H1 (cell line): ENCODE measurements around the gene PPP1R12C. TPM values are rescaled to one million over a fixed set of nuclear protein-coding genes. Genes with fewer than 3 reads are reported as not detected.

Experiments
- CHD7 ChIP-seq: fragments of 300-600 bp; sonication (generic); IDR thresholded peaks from 2 replicates; pipeline ENCODE4 v1.7.1; 2012; ENCODE audit warnings: low read length, moderate library complexity, mild to moderate bottlenecking, inconsistent platforms; ENCODE audit not compliant: insufficient replicate concordance
- EP300 ChIP-seq, 2 experiments: IDR thresholded peaks; 1 replicate in 1 of 2; 2 replicates in 1 of 2; pipeline ENCODE4 v1.6.1; 2011 to 2012; ENCODE audit warnings: low read depth in 2 of 2, low read length in 2 of 2, mild to moderate bottlenecking in 2 of 2, borderline replicate concordance in 1 of 2, inconsistent platforms in 1 of 2, moderate library complexity in 1 of 2
- POLR2A ChIP-seq, 2 experiments: IDR thresholded peaks; 1 replicate in 1 of 2; 2 replicates in 1 of 2; pipeline ENCODE4 v1.6.1; 2011; ENCODE audit warnings: low read depth in 2 of 2, low read length in 2 of 2, mild to moderate bottlenecking in 2 of 2; ENCODE audit errors: control extremely low read depth in 1 of 2
- RNF2 ChIP-seq: fragments of 200-900, 300-1000 bp; sonication (generic); IDR thresholded peaks from 2 replicates; pipeline ENCODE4 v1.7.1; 2016; ENCODE audit warnings: borderline replicate concordance, low read depth, mild to moderate bottlenecking, antibody characterized with exemption, low read length; ENCODE audit not compliant: poor library complexity, severe bottlenecking; ENCODE audit errors: missing control alignments
- SIN3A ChIP-seq, 2 experiments: IDR thresholded peaks in 1 of 2; conservative IDR thresholded peaks in 1 of 2; 2 replicates each; pipeline ENCODE4 v1.6.1; 2011 to 2012; ENCODE audit warnings: low read length in 2 of 2, improper control_type of control experiment in 1 of 2, low read depth in 1 of 2, mild to moderate bottlenecking in 1 of 2
- SP2 ChIP-seq: IDR thresholded peaks from 2 replicates; pipeline ENCODE4 v1.6.1; 2012; ENCODE audit warnings: mild to moderate bottlenecking, low read length, inconsistent platforms
- TAF7 ChIP-seq: optimal IDR thresholded peaks from 2 replicates; pipeline ENCODE3; 2011; ENCODE audit warnings: low read depth, mild to moderate bottlenecking, inconsistent platforms, low read length, moderate library complexity, borderline replicate concordance
- ZNF274 ChIP-seq: IDR thresholded peaks from 2 replicates; pipeline ENCODE4 v1.7.0; 2012; ENCODE audit warnings: low read length, borderline replicate concordance; ENCODE audit errors: extremely low read depth
- polyA plus RNA-seq, 7 experiments: library from polyadenylated mRNA; depleted of rRNA in 3 of 7; stranded (reverse) in 5 of 7; unstranded in 2 of 7; fragments of >200 nt in 5 of 7; fragments of 200-250 nt in 2 of 7; gene quantifications; 1 replicate in 5 of 7; 2 replicates in 1 of 7; 4 replicates in 1 of 7; pipeline versions ENCODE4 v1.2.1 to v1.2.3, GENCODE V29; 2011 to 2013; ENCODE audit warnings: missing spikeins in 2 of 7, mixed read lengths in 2 of 7
- total RNA-seq: library from RNA; stranded (reverse); fragmentation: NEBNext Ultra II Directional; extraction: Animal tissue kit (Norgen Biotek cat#: 25700); gene quantifications from 2 replicates; pipeline ENCODE4 v1.2.1, GENCODE V29; 2021

PPP1R12C gene
- total and polyA plus RNA-seq, 2 of the 8 experiments (the other 6 are each of a cell fraction or from before 2014, with no cell fraction given), result 31.7 to 71.5 TPM

- TF ChIP-seq CHD7 (no peak), ZNF274 (no peak), RNF2 (no peak), SIN3A (conservative IDR thresholded peaks at IDR 0.05 in 1 of 2, IDR thresholded peaks at IDR 0.05 in 1 of 2; ENCODE audit: low read depth in 1 of 2, low read length in 2 of 2) (peak; percentile 75 to 82; a peak in 2 of 4 replicates), POLR2A (IDR thresholded peaks at IDR 0.05; ENCODE audit: control extremely low read depth in 1 of 2, low read depth in 2 of 2, low read length in 2 of 2) (0 out of 3 replicates have a peak, but pooled peaks of 1 of the 2 experiments have one; percentile 20), SP2 (no peak), TAF7 (no peak), EP300 (IDR thresholded peaks at IDR 0.05; ENCODE audit: borderline replicate concordance in 1 of 2, low read depth in 2 of 2, low read length in 2 of 2) (no peak)
These were observed 30.3 kb upstream of the PPP1R12C start (continued) for GRCh38 chr19:55147545-55148251.
